Islet of Langerhans (tissue), 1 donor: ENCODE results near the gene CYP26A1.
"Not testable (repeated sequence)": the region's sequence is repeated elsewhere in the genome, so short reads cannot be mapped to it uniquely, and the experiment has no call there.

Experiments used
- FAIRE-seq: peaks from one replicate; lab custom pipeline; 2011; peaks lifted over from hg19 to GRCh38; lab: Jason Lieb, UNC

The CYP26A1 gene

GRCh38 chr10:93080350-93081046 lies 6.8 kb downstream of the CYP26A1 start:
- no peak for FAIRE-seq

- no peak for FAIRE-seq
These were observed 7.6 kb downstream of the CYP26A1 start for GRCh38 chr10:93081318-93081717.

- no peak for FAIRE-seq
These were observed 8.1 kb downstream of the CYP26A1 start for GRCh38 chr10:93081834-93082233.

DNA sequence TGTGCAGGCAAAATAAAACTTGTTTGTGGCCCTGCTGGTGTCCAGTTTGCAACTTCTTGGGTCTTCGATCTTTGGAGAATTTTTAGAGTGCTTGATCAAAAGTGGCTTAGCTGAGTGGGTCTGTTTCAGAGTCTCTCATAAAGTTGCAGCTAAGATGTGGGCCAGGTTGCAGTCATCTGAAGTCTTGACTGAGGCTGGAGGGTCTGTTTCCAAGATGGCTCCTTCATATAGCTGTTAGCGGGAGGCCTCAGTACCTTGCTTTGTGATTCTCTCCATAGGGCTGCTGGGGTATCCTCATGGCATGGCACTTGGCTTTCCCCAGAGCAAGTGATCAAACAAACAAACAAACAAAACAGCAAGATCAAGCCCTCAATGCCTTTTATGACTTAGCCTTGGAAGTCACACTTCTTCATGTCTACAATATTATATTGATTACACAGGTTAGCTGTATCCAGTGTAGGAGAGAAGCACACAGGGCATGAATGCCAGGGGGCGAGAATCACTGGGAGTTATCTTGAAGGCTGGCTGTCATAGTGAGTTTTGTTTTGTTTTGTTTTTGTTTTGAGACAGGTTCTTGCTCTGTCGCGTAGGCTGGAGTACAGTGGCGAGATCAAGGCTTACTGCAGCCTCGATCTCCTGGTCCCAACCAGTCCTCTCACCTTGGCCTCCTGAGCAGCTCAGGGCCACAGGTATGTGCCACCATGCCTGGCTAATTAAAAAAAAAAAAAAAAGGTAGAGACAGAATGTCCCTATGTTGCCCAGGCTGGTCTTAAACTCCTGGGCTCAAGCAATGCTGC lies 10.2 kb downstream of the CYP26A1 start:
- no peak for FAIRE-seq

GRCh38 chr10:93085272-93085859 lies 11.7 kb downstream of the CYP26A1 start:
- FAIRE-seq: no peak

GRCh38 chr10:93086289-93086688 lies 12.6 kb downstream of the CYP26A1 start:
- no peak for FAIRE-seq

GRCh38 chr10:93087846-93088245 lies 14.2 kb downstream of the CYP26A1 start:
- FAIRE-seq: no peak

- no peak for FAIRE-seq
These were observed 14.8 kb downstream of the CYP26A1 start for GRCh38 chr10:93088466-93088865.

DNA sequence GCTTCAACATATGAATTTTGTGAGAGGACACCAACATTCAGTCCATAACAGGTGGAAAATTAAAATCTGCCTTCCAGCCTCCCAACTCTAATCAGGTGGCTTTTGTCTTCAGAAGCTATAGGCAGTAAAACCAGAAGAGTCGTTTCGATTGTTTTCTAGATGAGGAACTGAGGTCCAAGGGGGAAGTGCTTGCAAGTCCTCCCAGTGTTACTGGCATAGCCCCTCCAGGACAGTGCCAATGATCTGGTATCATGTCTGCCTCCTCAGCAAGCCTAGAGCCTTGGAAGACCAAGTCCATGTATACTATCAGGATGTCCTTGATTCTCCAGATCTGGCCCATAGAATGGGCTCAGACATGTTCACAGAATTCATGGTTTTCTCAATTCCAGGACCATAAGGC lies 16.9 kb downstream of the CYP26A1 start:
- FAIRE-seq: no peak

- FAIRE-seq: no peak
These were observed 18.3 kb downstream of the CYP26A1 start for GRCh38 chr10:93091960-93092359.

DNA sequence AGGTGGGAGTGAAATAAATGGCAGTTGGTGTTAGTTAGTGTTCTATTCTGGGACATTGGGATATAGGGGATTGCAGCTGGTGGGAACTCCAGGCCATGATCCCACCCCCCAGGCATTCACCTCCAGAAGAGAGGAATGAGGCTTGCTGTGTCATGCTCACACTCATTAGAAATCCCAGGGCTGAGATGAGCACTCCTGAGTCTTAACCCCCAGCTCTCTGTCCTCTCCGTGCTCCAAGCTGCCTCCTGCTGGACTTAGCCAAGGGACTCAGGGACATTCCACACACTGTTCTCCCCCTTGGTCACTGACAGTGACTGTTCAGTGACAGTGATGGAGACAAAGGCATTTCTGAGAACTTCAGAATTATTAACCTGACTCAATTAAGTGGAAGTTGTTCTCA lies 21.5 kb downstream of the CYP26A1 start:
- FAIRE-seq: no peak

- no peak for FAIRE-seq
These were observed 23.2 kb downstream of the CYP26A1 start for GRCh38 chr10:93096901-93097300.

- FAIRE-seq: no peak
These were observed 23.7 kb downstream of the CYP26A1 start for GRCh38 chr10:93097386-93097785.

DNA sequence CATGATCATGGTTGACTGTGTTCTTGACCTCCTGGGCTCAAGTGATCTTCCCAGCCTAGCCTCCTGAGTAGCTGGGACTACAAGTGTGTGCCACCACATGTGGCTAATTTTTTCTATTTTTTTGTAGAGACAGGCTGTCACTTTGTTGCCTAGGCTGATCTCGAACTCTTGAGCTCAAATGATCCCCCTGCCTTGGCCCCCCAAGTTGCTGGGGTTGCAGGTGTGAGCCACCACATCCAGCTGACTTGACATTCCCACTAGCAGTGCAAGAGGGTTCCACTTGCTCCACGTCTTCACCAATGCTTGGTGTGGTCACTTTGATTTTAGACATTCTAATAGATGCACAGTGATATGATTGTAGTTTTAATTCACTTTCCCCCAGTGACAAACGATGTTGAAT lies 25.1 kb downstream of the CYP26A1 start:
- FAIRE-seq: no peak

GRCh38 chr10:93099670-93100069 lies 26.0 kb downstream of the CYP26A1 start:
- no peak for FAIRE-seq

GRCh38 chr10:93101148-93101547 lies 27.5 kb downstream of the CYP26A1 start:
- not testable (repeated sequence) for FAIRE-seq

DNA sequence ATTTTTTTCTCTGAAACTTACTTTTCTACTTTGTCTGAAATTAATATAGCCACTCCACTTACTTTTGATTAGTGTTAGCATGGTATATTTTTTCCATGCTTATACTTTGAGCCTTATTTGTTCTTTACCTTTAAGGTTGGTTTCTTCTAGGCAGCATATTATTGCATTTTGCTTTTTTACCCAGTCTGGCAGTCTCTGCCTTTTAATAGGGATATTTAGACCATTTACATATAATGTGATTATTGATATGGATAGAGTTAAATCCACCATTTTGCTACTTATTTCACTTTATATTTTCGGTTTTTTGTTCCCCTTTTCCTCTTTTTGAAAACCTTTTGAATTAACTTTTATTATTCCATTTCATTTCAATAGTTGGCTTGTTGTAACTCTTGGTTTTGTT lies 30.3 kb downstream of the CYP26A1 start:
- no peak for FAIRE-seq

DNA sequence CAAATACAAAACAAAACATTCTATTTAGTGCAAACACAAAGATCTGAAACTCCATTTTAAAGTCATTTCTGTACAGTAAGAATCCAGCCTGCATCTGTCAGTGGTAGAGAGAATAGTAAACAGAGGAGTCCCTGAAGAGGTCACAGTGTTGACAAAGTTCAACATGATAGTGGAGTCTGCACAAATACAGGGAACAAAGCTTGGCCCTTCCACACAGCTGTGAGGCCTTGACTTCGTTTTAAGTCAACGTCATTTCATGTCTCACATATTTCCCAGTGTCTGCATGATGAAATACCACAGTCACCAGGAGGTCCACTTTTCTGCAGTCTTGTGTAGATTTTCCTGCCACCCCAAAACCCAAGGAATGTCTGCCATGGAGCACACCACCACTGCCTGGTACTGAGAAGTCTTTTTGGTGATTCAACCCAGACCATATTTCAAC lies 33.0 kb downstream of the CYP26A1 start:
- no peak for FAIRE-seq

GRCh38 chr10:93110472-93111146 lies 36.9 kb downstream of the CYP26A1 start:
- FAIRE-seq: no peak

DNA sequence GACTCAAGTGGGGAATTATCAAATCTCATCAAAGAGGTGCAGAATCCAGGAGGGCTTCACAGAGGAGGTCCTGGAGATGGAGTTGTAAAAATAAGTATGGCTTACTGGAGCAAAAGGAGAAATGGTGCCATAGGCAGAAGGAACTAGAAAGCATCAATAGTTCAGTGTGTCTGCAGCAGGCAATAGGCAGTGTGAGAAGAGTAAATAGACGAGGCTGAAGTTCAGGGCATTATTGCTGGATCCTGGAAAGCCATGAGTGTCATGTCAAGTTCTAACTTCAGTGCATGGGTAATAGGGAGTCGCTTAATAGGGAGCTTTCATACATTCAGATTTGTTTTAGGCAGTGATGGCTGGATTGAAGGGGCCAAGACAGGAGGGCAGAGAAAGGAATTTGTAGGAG lies 39.3 kb downstream of the CYP26A1 start:
- FAIRE-seq: no peak

DNA sequence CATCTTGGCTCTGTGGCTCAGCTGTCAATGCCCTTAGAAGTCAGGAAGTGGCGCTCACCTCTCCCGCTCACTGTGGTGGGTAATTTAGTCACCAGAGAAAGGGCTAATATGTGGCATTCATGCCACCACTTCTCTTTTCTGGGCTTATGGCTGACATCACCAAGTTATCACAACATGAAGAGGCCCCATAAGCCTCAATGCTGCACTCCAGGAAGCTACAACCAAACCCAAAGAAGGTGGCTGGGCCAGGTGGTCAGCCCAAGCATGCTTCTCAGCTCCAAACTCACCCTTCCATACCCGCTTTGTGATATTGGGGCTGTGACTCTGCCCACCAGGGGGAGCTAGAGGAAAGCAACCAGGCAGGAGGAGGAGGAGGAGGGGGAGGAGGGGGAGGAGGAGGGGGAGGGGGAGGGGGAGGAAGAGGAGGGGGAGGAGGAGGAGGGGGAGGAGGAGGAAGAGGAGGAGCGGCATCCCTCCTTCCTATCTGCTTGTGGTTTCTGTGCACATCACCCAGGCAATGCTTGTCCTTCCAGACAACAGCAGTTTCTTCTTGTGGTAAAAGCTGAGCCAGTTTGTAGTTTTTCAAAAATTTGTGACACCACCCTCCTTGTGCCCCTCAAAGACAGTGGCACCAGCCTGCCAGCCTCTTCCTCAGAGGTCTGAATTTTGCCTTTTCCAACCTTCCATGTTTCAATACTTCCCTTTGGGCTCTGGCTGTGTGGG lies 42.1 kb downstream of the CYP26A1 start:
- no peak for FAIRE-seq

DNA sequence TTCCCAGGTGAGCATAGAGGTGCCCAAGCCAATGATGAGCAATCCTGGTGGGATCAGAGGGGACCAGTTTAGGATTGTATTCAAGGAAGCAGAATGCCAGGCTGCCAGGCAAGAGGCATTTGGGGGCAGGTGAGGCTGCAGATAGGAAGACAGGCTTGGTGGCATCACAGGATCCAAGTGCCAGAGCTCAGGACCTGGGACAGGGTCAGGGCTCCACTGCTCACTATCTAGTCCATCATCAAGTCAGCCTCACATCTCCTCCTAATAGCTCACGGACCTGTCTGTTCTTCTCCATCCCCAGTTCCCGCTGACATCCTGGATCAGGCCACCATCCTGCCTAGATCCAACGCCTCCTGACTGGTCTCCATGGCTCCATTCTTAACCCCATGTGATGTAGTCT lies 47.6 kb downstream of the CYP26A1 start:
- no peak for FAIRE-seq
